Measurements from ENCODE around the gene ENKD1. TPM values are rescaled to one million over a fixed set of nuclear protein-coding genes. Genes with fewer than 3 reads are reported as not detected.
"Not testable (repeated sequence)": the region's sequence is repeated elsewhere in the genome, so short reads cannot be mapped to it uniquely, and the experiment has no call there.

Gene ENKD1
- 5.1 and 6.8 TPM in 2 replicates for total RNA-seq

- intact Hi-C loops (cut with micrococcal nuclease): loop anchor here (2.0 to 10.0 kb wide), 5 partner anchors 52 to 422 kb away; partner anchors contain the start of genes CENPT, DDX28, DUS2 and FHOD1
These were observed at the start of gene ENKD1, which contains the start of gene C16orf86 for GRCh38 chr16:67666559-67667452. Gene ENKD1, minus strand, starts transcription at chr16:67666750. Its CDS starts 308 bp downstream, at chr16:67666442. Gene C16orf86, plus strand, starts transcription at chr16:67666814. Its CDS starts 157 bp downstream, at chr16:67666971.

- intact Hi-C loops (cut with micrococcal nuclease): no loop called here
These were observed 49.5 kb upstream of the ENKD1 start for GRCh38 chr16:67716097-67716496.

- intact Hi-C loops (cut with micrococcal nuclease): no loop called here
These were observed 48.0 kb upstream of the ENKD1 start for GRCh38 chr16:67714522-67714921.

GRCh38 chr16:67713647-67714273 lies 47.2 kb upstream of the ENKD1 start:
- intact Hi-C loops (cut with micrococcal nuclease): no loop called here

- intact Hi-C loops (cut with micrococcal nuclease): no loop called here
These were observed 44.1 kb upstream of the ENKD1 start for GRCh38 chr16:67710607-67711006.

GRCh38 chr16:67709050-67709449 lies 42.5 kb upstream of the ENKD1 start:
- intact Hi-C loops (cut with micrococcal nuclease): no loop called here

GRCh38 chr16:67708368-67708771 lies 41.8 kb upstream of the ENKD1 start:
- intact Hi-C loops (cut with micrococcal nuclease): no loop called here

- intact Hi-C loops (cut with micrococcal nuclease): no loop called here
These were observed 41.2 kb upstream of the ENKD1 start for GRCh38 chr16:67707790-67708189.

GRCh38 chr16:67707210-67707609 lies 40.7 kb upstream of the ENKD1 start:
- intact Hi-C loops (cut with micrococcal nuclease): no loop called here

- intact Hi-C loops (cut with micrococcal nuclease): no loop called here
These were observed 37.6 kb upstream of the ENKD1 start for GRCh38 chr16:67704110-67704509.

GRCh38 chr16:67703626-67704025 lies 37.1 kb upstream of the ENKD1 start:
- intact Hi-C loops (cut with micrococcal nuclease): no loop called here

- intact Hi-C loops (cut with micrococcal nuclease): no loop called here
These were observed 35.6 kb upstream of the ENKD1 start for GRCh38 chr16:67702130-67702529.

GRCh38 chr16:67701420-67701819 lies 34.9 kb upstream of the ENKD1 start:
- intact Hi-C loops (cut with micrococcal nuclease): no loop called here

- intact Hi-C loops (cut with micrococcal nuclease): no loop called here
These were observed 32.7 kb upstream of the ENKD1 start for GRCh38 chr16:67699265-67699664.

GRCh38 chr16:67697422-67698185 lies 31.1 kb upstream of the ENKD1 start:
- intact Hi-C loops (cut with micrococcal nuclease): no loop called here

- intact Hi-C loops (cut with micrococcal nuclease): no loop called here
These were observed 28.1 kb upstream of the ENKD1 start for GRCh38 chr16:67694611-67695010.

- intact Hi-C loops (cut with micrococcal nuclease): not testable (repeated sequence)
These were observed 27.2 kb upstream of the ENKD1 start for GRCh38 chr16:67693517-67694285.

GRCh38 chr16:67685388-67686112 lies 19.0 kb upstream of the ENKD1 start:
- intact Hi-C loops (cut with micrococcal nuclease): no loop called here

- intact Hi-C loops (cut with micrococcal nuclease): no loop called here
These were observed 17.2 kb upstream of the ENKD1 start for GRCh38 chr16:67683767-67684166.
